Measurements from ENCODE around the gene SYNE2.

DNA sequence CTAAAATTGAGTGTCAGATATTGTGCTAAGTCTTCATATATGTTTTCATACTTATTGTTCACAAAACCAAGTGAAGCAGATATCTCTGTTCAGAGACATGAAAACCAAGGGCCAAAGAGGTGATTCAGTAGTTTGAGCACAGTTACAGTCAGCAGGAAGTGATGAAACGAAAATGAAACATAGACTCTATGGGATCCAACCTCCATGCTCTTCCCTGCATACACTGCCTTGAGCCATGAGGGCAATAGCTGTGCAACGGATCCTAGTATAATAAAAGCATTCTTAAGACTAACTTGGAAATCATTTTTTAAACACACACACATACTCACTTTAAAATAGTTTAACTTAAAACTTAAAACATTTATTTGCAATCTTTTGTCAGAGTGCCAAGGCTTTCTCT lies 413.4 kb downstream of the SYNE2 start:
- no peak for TF ChIP-seq RAD21 (IDR thresholded peaks at IDR 0.05; ENCODE audit: insufficient read depth, low read depth, low read length)
- TF ChIP-seq CREB1 (IDR thresholded peaks at IDR 0.05; ENCODE audit: low read depth): no peak
- TF ChIP-seq CTCF (IDR thresholded peaks at IDR 0.05 in 2 of 3, conservative IDR thresholded peaks at IDR 0.05 in 1 of 3; ENCODE audit: control insufficient read depth in 2 of 3, extremely low read depth in 1 of 3, insufficient read depth in 1 of 3, low read depth in 3 of 3, low read length in 3 of 3): no peak
- no peak for TF ChIP-seq USF1 (IDR thresholded peaks at IDR 0.05; ENCODE audit: borderline replicate concordance, extremely low read length, insufficient read depth, low read depth, low read length)
- TF ChIP-seq CEBPB (IDR thresholded peaks at IDR 0.05; ENCODE audit: borderline replicate concordance in 1 of 2, low read depth in 2 of 2, low read length in 2 of 2): no peak
- no peak for TF ChIP-seq ZNF274 (IDR thresholded peaks at IDR 0.05; ENCODE audit: insufficient read depth, insufficient read length)
- TF ChIP-seq SMC3 (IDR thresholded peaks at IDR 0.05; ENCODE audit: borderline replicate concordance, low read length): no peak
- TF ChIP-seq POLR2A (IDR thresholded peaks at IDR 0.05; ENCODE audit: low read depth, low read length): no peak
- TF ChIP-seq BHLHE40 (IDR thresholded peaks at IDR 0.05; ENCODE audit: borderline replicate concordance in 1 of 2, low read depth in 2 of 2, low read length in 1 of 2): no peak
